Fibroblast of pulmonary artery (primary cell): ENCODE results near the gene ZNF207.
A peak's percentile ranks its signal among the peaks of the same experiment; 100 is the strongest.

Source experiments
- DNase-seq: peaks from one replicate; pipeline ENCODE4 v3.0.0-alpha.2; 2010; ENCODE audit warnings: low read depth
- H3K4me3 ChIP-seq: replicated peaks from 2 replicates; pipeline ENCODE4 v1.5.1; 2011; ENCODE audit warnings: low read depth, mild to moderate bottlenecking, control low read depth, low read length, moderate library complexity
- TF ChIP-seq, protein P1 (sequence below): IDR thresholded peaks from 2 replicates; pipeline ENCODE4 v1.5.1; 2011; ENCODE audit warnings: mild to moderate bottlenecking, control low read depth, low read length, inconsistent platforms; ENCODE audit errors: missing control alignments

Gene ZNF207

DNA sequence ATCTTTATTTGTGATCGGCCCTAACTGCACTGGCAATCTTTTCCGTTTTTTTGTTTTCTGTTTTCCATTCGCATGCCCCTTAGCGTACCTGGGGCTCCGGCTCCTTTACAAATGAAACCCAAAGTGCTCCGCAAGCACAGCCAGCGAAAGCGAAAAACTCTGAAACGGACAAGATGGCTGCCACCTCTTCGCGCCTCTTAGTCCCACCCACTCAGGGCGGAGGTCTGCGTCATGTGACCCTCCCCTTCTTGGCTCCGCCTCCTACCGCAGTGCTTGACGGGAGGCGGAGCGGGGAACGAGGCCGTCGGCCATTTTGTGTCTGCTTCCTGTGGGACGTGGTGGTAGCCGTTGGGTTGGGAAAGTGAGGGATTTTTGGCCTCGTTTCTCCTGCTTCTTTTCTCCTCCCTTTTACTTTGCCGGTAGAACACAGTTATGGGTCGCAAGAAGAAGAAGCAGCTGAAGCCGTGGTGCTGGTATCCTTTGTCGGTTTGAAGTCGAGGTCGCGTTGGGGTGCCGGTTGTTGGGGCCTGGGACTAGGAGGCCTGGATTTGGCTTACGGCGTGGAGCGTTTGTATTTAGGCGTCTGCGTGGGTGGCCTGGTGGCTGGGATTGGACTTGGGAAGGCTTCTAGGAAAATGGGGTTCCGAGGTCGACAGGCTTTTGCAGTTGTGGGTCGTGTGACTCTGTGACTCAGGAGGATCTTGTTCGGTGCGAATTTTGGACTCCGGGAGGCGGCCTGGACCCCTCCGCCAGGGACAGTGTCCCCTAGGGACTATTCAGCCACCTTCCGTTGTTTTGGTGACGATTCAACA, at the start of gene ZNF207:
Gene ZNF207, plus strand, starts transcription at position 304 of the 812 bp plus-strand sequence. Its CDS starts 129 bp downstream, at position 433.
- peak; percentile 98 for DNase-seq
- H3K4me3 ChIP-seq = peak within 1 kb of the TSS; percentile 98
- TF ChIP-seq, protein P1, sequence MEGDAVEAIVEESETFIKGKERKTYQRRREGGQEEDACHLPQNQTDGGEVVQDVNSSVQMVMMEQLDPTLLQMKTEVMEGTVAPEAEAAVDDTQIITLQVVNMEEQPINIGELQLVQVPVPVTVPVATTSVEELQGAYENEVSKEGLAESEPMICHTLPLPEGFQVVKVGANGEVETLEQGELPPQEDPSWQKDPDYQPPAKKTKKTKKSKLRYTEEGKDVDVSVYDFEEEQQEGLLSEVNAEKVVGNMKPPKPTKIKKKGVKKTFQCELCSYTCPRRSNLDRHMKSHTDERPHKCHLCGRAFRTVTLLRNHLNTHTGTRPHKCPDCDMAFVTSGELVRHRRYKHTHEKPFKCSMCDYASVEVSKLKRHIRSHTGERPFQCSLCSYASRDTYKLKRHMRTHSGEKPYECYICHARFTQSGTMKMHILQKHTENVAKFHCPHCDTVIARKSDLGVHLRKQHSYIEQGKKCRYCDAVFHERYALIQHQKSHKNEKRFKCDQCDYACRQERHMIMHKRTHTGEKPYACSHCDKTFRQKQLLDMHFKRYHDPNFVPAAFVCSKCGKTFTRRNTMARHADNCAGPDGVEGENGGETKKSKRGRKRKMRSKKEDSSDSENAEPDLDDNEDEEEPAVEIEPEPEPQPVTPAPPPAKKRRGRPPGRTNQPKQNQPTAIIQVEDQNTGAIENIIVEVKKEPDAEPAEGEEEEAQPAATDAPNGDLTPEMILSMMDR = no peak

DNA sequence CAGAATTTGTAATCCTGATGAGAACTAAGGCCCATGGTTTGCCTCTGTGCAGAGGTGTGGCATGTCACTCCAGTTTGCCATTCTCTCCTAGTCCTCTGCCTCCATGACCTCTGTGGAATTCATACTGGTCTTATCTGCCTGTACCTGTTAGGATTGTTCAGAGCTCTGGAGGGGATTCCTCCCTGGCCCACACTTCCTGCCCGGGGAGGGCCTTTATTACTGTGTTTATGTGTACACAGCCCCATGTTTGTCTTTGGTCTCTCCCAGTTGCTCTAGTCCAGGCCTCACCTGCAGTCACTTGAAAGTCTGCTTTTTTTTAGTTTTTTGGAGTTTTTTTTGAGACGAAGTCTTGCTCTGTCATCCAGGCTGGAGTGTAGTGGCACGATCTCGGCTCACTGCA, 47.9 kb upstream of the ZNF207 start:
- TF ChIP-seq, protein P1 = no peak
- H3K4me3 ChIP-seq = no peak overlapping the region
- DNase-seq = no peak

DNA sequence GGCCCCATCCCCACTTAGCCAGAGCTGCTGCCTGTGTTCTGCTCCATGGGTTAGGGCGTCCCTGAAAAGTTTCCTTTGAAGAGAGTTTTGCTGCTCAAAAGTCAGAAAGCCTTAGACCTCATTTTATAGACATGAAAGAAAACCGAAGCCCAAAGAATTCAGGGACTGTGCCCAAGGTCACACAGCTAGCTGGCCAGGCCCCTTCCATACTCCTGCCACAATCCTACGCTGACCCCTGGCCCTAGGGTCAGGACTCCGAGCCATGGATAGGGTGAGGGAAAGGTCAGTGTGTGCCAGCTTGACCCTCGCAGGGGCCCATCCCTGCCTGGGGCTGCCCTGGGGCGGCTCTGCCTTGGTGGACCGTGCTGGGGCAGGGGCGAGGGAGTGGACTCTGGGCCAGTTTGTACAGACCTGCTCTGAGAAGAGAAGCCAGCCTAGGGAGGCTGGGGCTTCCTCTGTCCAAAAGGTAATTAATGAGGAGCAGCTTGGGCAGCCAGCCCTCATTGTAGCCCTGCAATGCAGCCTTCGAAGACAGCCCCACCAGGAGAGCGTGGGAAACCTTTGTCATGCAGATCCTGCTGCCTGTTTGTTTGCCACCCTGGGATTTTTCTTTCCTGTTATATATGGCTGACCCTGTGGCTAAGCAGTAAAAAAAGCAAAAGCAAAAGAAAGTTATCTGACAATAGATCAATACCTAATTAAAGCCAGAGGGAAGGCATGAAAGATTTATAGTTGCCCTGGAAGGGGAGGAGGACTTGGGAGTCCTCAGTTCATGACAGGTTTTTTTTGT, 46.9 kb upstream of the ZNF207 start:
- no peak overlapping the region for H3K4me3 ChIP-seq
- DNase-seq = no peak
- TF ChIP-seq, protein P1 = no peak

DNA sequence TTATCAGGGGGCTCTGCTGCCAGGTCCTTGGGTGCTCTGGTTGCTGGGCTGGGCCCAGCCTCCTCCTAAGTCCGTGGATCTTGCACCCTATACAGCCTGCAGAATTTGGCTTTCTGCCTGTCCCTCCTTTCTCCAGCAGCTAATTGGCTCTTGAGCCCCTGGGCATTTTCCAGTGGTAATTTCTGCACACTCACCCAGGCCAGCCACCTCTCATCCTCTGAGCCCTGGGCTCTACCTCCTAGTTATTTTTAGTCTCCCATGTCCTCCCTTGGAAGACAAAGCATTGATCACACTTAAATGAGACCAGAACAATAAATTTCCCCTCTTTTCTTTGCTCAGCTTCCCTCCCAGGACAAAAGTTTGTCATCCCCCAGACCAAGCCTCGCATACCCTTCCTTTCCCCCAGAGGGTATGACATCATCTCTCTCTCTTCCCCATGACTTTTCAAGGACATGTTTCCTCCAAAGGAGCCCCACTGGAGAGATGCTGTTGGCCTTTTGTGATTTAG, 46.1 kb upstream of the ZNF207 start:
- no peak for DNase-seq

DNA sequence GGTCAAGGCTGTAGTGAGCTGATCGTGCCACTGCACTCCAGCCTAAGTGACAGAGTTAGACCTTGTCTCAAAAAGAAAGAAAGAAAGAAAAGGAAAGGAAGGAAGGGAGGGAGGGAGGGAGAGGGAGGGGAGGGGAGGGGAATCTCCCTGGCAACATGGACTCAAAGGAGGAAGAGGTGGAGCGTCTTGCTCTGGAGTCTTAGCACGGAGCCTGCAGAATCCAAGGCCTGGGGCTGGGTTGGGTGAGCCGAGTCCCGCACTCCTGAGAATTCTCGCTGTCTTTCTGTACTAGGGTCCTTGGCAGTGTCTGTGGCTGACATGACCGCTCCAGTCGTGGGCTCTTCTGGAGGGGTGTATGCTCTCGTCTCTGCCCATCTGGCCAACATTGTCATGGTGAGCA, 44.9 kb upstream of the ZNF207 start:
- no peak overlapping the region for H3K4me3 ChIP-seq
- TF ChIP-seq, protein P1 = no peak
- no peak for DNase-seq

More for the DNA sequence above, 46.1 kb upstream of the ZNF207 start:
- no peak overlapping the region for H3K4me3 ChIP-seq
- TF ChIP-seq, protein P1 = no peak

DNA sequence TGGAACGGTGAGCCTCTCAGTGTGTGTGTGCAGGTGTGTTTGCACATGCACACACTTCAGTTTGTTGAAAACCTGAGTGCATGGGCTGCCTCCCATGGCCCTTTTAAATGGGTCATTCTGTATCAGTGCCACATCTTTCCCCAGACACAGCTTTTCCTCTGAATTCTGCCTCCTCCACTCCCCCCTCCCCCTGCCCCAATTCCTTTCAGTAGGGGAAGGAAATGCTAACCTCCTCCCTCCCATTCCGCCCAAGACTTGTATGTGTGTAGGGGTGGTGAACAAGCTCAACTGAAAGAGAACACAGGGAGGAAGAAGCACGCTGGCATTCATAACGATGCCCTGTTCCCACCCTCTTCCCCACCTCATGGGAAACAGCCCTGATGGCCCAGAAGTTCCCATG, 42.3 kb upstream of the ZNF207 start:
- H3K4me3 ChIP-seq = no peak overlapping the region
- TF ChIP-seq, protein P1 = no peak
- DNase-seq = no peak
